H1 (cell line): Measurements from ENCODE around the gene LINC00632. TPM values are rescaled to one million over a fixed set of nuclear protein-coding genes. Genes with fewer than 3 reads are reported as not detected.

ENCODE experiments used
- CTCF ChIA-PET: fragments of 300-600 bp; sonication (Branson Sonifier 250); formaldehyde crosslinking; loops from one replicate; lab custom pipeline; 2021; ENCODE audit not compliant: partially characterized antibody; lab: Charles Lee
- POLR2A ChIA-PET: fragments of 300-600 bp; sonication (Branson Sonifier 250); formaldehyde crosslinking; loops from one replicate; lab custom pipeline; 2021; ENCODE audit warnings: inconsistent platforms; ENCODE audit not compliant: partially characterized antibody; lab: Charles Lee
- DNase-seq, 2 experiments: peaks; one replicate each; pipeline versions ENCODE4 v3.0.0 to v3.0.0-alpha.2; 2010 to 2022; ENCODE audit warnings: low spot score in 2 of 2, low read depth in 1 of 2, mixed read lengths in 1 of 2
- FAIRE-seq: peaks from 2 replicates; lab custom pipeline; 2011; peaks lifted over from hg19 to GRCh38; lab: Jason Lieb, UNC
- H2AFZ ChIP-seq: 2 replicates; pipeline ENCODE4 v1.8.1; 2012; ENCODE audit warnings: low read length, inconsistent platforms
- H2AK5ac ChIP-seq: 2 replicates; pipeline ENCODE4 v1.6.1; 2013; ENCODE audit warnings: low read depth, low read length
- H2BK120ac ChIP-seq: replicated peaks from 2 replicates; pipeline ENCODE3; 2013; ENCODE audit warnings: low read depth, low read length, inconsistent platforms
- H2BK12ac ChIP-seq: 2 replicates; pipeline ENCODE4 v1.6.1; 2013; ENCODE audit warnings: low read depth, low read length
- H2BK15ac ChIP-seq: 2 replicates; pipeline ENCODE4 v1.6.1; 2013; ENCODE audit warnings: low read length
- H2BK20ac ChIP-seq: 2 replicates; pipeline ENCODE4 v1.6.1; 2013; ENCODE audit warnings: low read length
- H2BK5ac ChIP-seq: 2 replicates; pipeline ENCODE4 v1.6.1; 2013; ENCODE audit warnings: low read depth, low read length
- H3K14ac ChIP-seq: 2 replicates; pipeline ENCODE4 v1.6.1; 2013; ENCODE audit warnings: inconsistent platforms; ENCODE audit not compliant: insufficient read length
- H3K18ac ChIP-seq: 2 replicates; pipeline ENCODE4 v1.6.1; 2013; ENCODE audit warnings: low read length; ENCODE audit errors: extremely low read depth
- H3K23ac ChIP-seq: 2 replicates; pipeline ENCODE4 v1.6.1; 2013; ENCODE audit warnings: inconsistent platforms; ENCODE audit not compliant: insufficient read length
- H3K23me2 ChIP-seq: 2 replicates; pipeline ENCODE4 v1.6.1; 2013; ENCODE audit warnings: low read depth, low read length
- H3K27ac ChIP-seq: 2 replicates; pipeline ENCODE4 v1.6.1; 2011; ENCODE audit warnings: low read depth, low read length, inconsistent platforms
- H3K27me3 ChIP-seq, 4 experiments: replicated peaks in 1 of 4; 1 replicate in 1 of 4; 2 replicates in 3 of 4; pipeline versions ENCODE4 v1.6.1 to v1.8.1; 2011 to 2013; ENCODE audit warnings: low read length in 3 of 4, mild to moderate bottlenecking in 3 of 4, inconsistent platforms in 2 of 4, mixed read lengths in 2 of 4, moderate library complexity in 1 of 4; ENCODE audit not compliant: control insufficient read depth in 3 of 4, insufficient read depth in 3 of 4; ENCODE audit errors: extremely low read depth in 1 of 4
- H3K36me3 ChIP-seq, 4 experiments: 2 replicates each; pipeline versions ENCODE4 v1.6.1 to v1.8.1; 2011 to 2013; ENCODE audit warnings: mild to moderate bottlenecking in 4 of 4, low read length in 3 of 4, moderate library complexity in 2 of 4, control low read depth in 1 of 4, inconsistent platforms in 1 of 4; ENCODE audit not compliant: insufficient read depth in 4 of 4, control insufficient read depth in 2 of 4
- H3K4ac ChIP-seq: replicated peaks from 2 replicates; pipeline ENCODE3; 2013; ENCODE audit warnings: low read length, low read depth, mixed read lengths, inconsistent platforms; ENCODE audit not compliant: insufficient read length
- H3K4me1 ChIP-seq, 4 experiments: replicated peaks in 1 of 4; 1 replicate in 1 of 4; 2 replicates in 3 of 4; pipeline versions ENCODE4 v1.6.1 to v1.8.1; 2011 to 2013; ENCODE audit warnings: low read length in 3 of 4, inconsistent platforms in 2 of 4, mixed read lengths in 1 of 4; ENCODE audit not compliant: insufficient read depth in 4 of 4, control insufficient read depth in 3 of 4
- H3K4me2 ChIP-seq, 2 experiments: 2 replicates each; pipeline versions ENCODE4 v1.6.1 to v1.8.1; 2011 to 2013; ENCODE audit warnings: low read depth in 2 of 2, low read length in 2 of 2, control low read depth in 1 of 2, inconsistent platforms in 1 of 2, mild to moderate bottlenecking in 1 of 2; ENCODE audit not compliant: insufficient read depth in 1 of 2
- H3K4me3 ChIP-seq, 4 experiments: fragments of 200-600, 300-600 bp in 1 of 4; sonication (generic), shearing (Covaris generic), sonication (Bioruptor Twin) in 1 of 4; 2 replicates each; pipeline versions ENCODE4 v1.5.1 to v1.8.1; 2011 to 2016; ENCODE audit warnings: low read length in 4 of 4, low read depth in 3 of 4, control low read depth in 2 of 4, inconsistent platforms in 2 of 4, mild to moderate bottlenecking in 2 of 4, mixed read lengths in 1 of 4, moderate library complexity in 1 of 4; ENCODE audit not compliant: insufficient read depth in 2 of 4; ENCODE audit errors: extremely low read depth in 1 of 4
- H3K56ac ChIP-seq: replicated peaks from 2 replicates; pipeline ENCODE3; 2013; ENCODE audit warnings: low read depth, mild to moderate bottlenecking, mixed read lengths, low read length, inconsistent platforms; ENCODE audit not compliant: insufficient read length
- H3K79me1 ChIP-seq: 2 replicates; pipeline ENCODE4 v1.6.1; 2013; ENCODE audit warnings: low read depth, low read length, control low read depth
- H3K79me2 ChIP-seq, 2 experiments: 2 replicates each; pipeline versions ENCODE4 v1.6.1 to v1.8.1; 2012 to 2013; ENCODE audit warnings: low read length in 2 of 2, mild to moderate bottlenecking in 2 of 2, inconsistent platforms in 1 of 2; ENCODE audit not compliant: insufficient read depth in 2 of 2, control insufficient read depth in 1 of 2
- H3K9ac ChIP-seq, 4 experiments: replicated peaks in 1 of 4; 1 replicate in 1 of 4; 2 replicates in 3 of 4; pipeline versions ENCODE4 v1.6.1 to v1.8.1; 2011 to 2013; ENCODE audit warnings: low read depth in 3 of 4, low read length in 3 of 4, control low read depth in 2 of 4, mild to moderate bottlenecking in 2 of 4, moderate library complexity in 2 of 4, inconsistent platforms in 1 of 4; ENCODE audit errors: extremely low read depth in 1 of 4
- H3K9me3 ChIP-seq, 2 experiments: 2 replicates each; pipeline versions ENCODE4 v1.6.1 to v1.8.1; 2012 to 2013; ENCODE audit warnings: mild to moderate bottlenecking in 2 of 2, moderate library complexity in 2 of 2, control low read depth in 1 of 2, inconsistent platforms in 1 of 2, low read depth in 1 of 2, low read length in 1 of 2, mixed read lengths in 1 of 2; ENCODE audit not compliant: insufficient read depth in 2 of 2
- H4K20me1 ChIP-seq, 2 experiments: replicated peaks in 1 of 2; 2 replicates each; pipeline versions ENCODE3 to v1.8.1; 2011 to 2013; ENCODE audit warnings: inconsistent platforms in 2 of 2, low read length in 2 of 2, mild to moderate bottlenecking in 1 of 2; ENCODE audit not compliant: insufficient read depth in 2 of 2, control insufficient read depth in 1 of 2
- H4K5ac ChIP-seq: 2 replicates; pipeline ENCODE4 v1.6.1; 2013; ENCODE audit warnings: low read length, low read depth, mixed read lengths, inconsistent platforms; ENCODE audit not compliant: insufficient read length
- H4K8ac ChIP-seq: 2 replicates; pipeline ENCODE4 v1.8.0; 2013; ENCODE audit warnings: mild to moderate bottlenecking, moderate library complexity, low read length, inconsistent platforms; ENCODE audit not compliant: insufficient read depth; ENCODE audit errors: extremely low read depth
- H4K91ac ChIP-seq: replicated peaks from 2 replicates; pipeline ENCODE3; 2013; ENCODE audit warnings: low read length, mixed read lengths, inconsistent platforms; ENCODE audit not compliant: insufficient read length
- ASH2L ChIP-seq: fragments of 200-600, 300-600 bp; sonication (generic); IDR thresholded peaks from one replicate; pipeline ENCODE4 v1.7.1; 2017; ENCODE audit warnings: low read length
- CTCF ChIP-seq, 3 experiments: IDR thresholded peaks; 1 replicate in 2 of 3; 2 replicates in 1 of 3; pipeline versions ENCODE4 v1.5.1 to v1.6.1; 2011; ENCODE audit warnings: low read length in 3 of 3, mild to moderate bottlenecking in 3 of 3, inconsistent platforms in 2 of 3, low read depth in 1 of 3, moderate library complexity in 1 of 3; ENCODE audit not compliant: insufficient read depth in 1 of 3; ENCODE audit errors: control extremely low read depth in 1 of 3
- EGR1 ChIP-seq: IDR thresholded peaks from 2 replicates; pipeline ENCODE4 v1.6.1; 2011; ENCODE audit warnings: low read depth, low read length, borderline replicate concordance
- EP300 ChIP-seq, 2 experiments: IDR thresholded peaks; 1 replicate in 1 of 2; 2 replicates in 1 of 2; pipeline ENCODE4 v1.6.1; 2011 to 2012; ENCODE audit warnings: low read depth in 2 of 2, low read length in 2 of 2, mild to moderate bottlenecking in 2 of 2, borderline replicate concordance in 1 of 2, inconsistent platforms in 1 of 2, moderate library complexity in 1 of 2
- GTF2F1 ChIP-seq: IDR thresholded peaks from 2 replicates; pipeline ENCODE4 v1.6.1; 2012; ENCODE audit warnings: low read depth, low read length, improper control_type of control experiment, borderline replicate concordance
- KDM1A ChIP-seq: fragments of 200-600, 300-600 bp; sonication (generic); IDR thresholded peaks from 2 replicates; pipeline ENCODE4 v1.7.1; 2016; ENCODE audit warnings: mild to moderate bottlenecking, low read length, borderline replicate concordance
- KDM4A ChIP-seq: IDR thresholded peaks from one replicate; pipeline ENCODE4 v1.7.1; 2012; ENCODE audit warnings: low read depth, mild to moderate bottlenecking, moderate library complexity, low read length, inconsistent platforms; ENCODE audit not compliant: severe bottlenecking
- RAD21 ChIP-seq, 2 experiments: IDR thresholded peaks in 1 of 2; conservative IDR thresholded peaks in 1 of 2; 2 replicates each; pipeline ENCODE4 v1.6.1; 2011; ENCODE audit warnings: low read depth in 2 of 2, low read length in 2 of 2, improper control_type of control experiment in 1 of 2, inconsistent platforms in 1 of 2, mild to moderate bottlenecking in 1 of 2, moderate library complexity in 1 of 2
- SP2 ChIP-seq: IDR thresholded peaks from 2 replicates; pipeline ENCODE4 v1.6.1; 2012; ENCODE audit warnings: mild to moderate bottlenecking, low read length, inconsistent platforms
- WGBS, 2 experiments: shearing (Covaris generic) in 1 of 2; methylation state at CpG; one replicate each; pipeline versions ENCODE4 v1.1.6 to v1.1.7; 2013 to 2015; ENCODE audit warnings: low lambda C conversion rate in 2 of 2, mixed read lengths in 2 of 2, inconsistent platforms in 1 of 2, low coverage in 1 of 2, missing lambda C conversion rate in 1 of 2; ENCODE audit not compliant: insufficient replicate concordance in 2 of 2, insufficient coverage in 1 of 2, insufficient read length in 1 of 2; ENCODE audit errors: extremely low coverage in 1 of 2, missing lambda C conversion rate in 1 of 2; 5-methylcytosine and 5-hydroxymethylcytosine counted together
- polyA plus RNA-seq, 7 experiments: library from polyadenylated mRNA; depleted of rRNA in 3 of 7; stranded (reverse) in 5 of 7; unstranded in 2 of 7; fragments of >200 nt in 5 of 7; fragments of 200-250 nt in 2 of 7; gene quantifications; 1 replicate in 5 of 7; 2 replicates in 1 of 7; 4 replicates in 1 of 7; pipeline versions ENCODE4 v1.2.1 to v1.2.3, GENCODE V29; 2011 to 2013; ENCODE audit warnings: missing spikeins in 2 of 7, mixed read lengths in 2 of 7
- total RNA-seq: library from RNA; stranded (reverse); fragmentation: NEBNext Ultra II Directional; extraction: Animal tissue kit (Norgen Biotek cat#: 25700); gene quantifications from 2 replicates; pipeline ENCODE4 v1.2.1, GENCODE V29; 2021

LINC00632 gene
- total and polyA plus RNA-seq, 2 of the 8 experiments (the other 6 are each of a cell fraction or from before 2014, with no cell fraction given): 24.5 to 85.1 TPM

- Histone ChIP-seq H2BK15ac (no peak overlapping the region), H3K4ac (no peak overlapping the region), H3K79me2 (no peaks in the 10 kb centered on the region; a peak in 2 of 4 replicates), H2AFZ (no peak overlapping the region), H3K56ac (no peak overlapping the region), H3K4me3 (peak overlapping the region; percentile 26 to 79 (median 55); a peak in 7 of 8 replicates), H3K36me3 (no peaks in the 10 kb centered on the region), H2AK5ac (no peak overlapping the region), H3K27ac (no peak overlapping the region), H3K23me2 (no peaks in the 10 kb centered on the region; the same call in 1 of the 2 replicates), H4K8ac (no peak overlapping the region), H2BK5ac (no peak overlapping the region), H3K4me1 (peaks cover 0 to 2% (median 0%) of the 10 kb centered on the region in 4 experiments; a peak in 1 of 7 replicates), H3K9me3 (no peaks in the 10 kb centered on the region), H3K27me3 (peaks cover 0 to 9% (median 2%) of the 10 kb centered on the region in 4 experiments; a peak in 3 of 7 replicates), H2BK20ac (no peak overlapping the region), H3K79me1 (no peaks in the 10 kb centered on the region), H3K23ac (no peak overlapping the region), H3K4me2 (peak overlapping the region; percentile 72 to 74), H3K14ac (no peak overlapping the region), H4K20me1 (no peaks in the 10 kb centered on the region), H2BK12ac (no peak overlapping the region), H3K9ac (peak overlapping the region in 1 of 4 experiments; percentile 22; a peak in 1 of 7 replicates), H3K18ac (no peak overlapping the region), H4K5ac (no peak overlapping the region), H2BK120ac (no peak overlapping the region), H4K91ac (no peak overlapping the region)
- DNase-seq: peak in 1 of 2 experiments; percentile 53
- whole genome bisulfite sequencing, 2 experiments: 13% methylated on average over 8 of the region's 8 CpGs; no CpG with 5 or more reads in 1 of the 2 experiments
- ChIA-PET CTCF (interaction anchor here (0.6 to 3.3 kb wide), 4 partner anchors 14 to 567 kb away, joined by 3 to 17 read pairs (median 5); no protein-coding TSS in a partner anchor), POLR2A (no interaction called here)
- TF ChIP-seq EGR1 (no peak), KDM1A (no peak), RAD21 (IDR thresholded peaks at IDR 0.05 in 1 of 2, conservative IDR thresholded peaks at IDR 0.05 in 1 of 2; ENCODE audit: low read depth in 2 of 2, low read length in 2 of 2) (peak; percentile 74 to 76), GTF2F1 (no peak), CTCF (IDR thresholded peaks at IDR 0.05; ENCODE audit: control extremely low read depth in 1 of 3, insufficient read depth in 1 of 3, low read depth in 1 of 3, low read length in 3 of 3) (peak; percentile 49 to 56 (median 50)), EP300 (IDR thresholded peaks at IDR 0.05; ENCODE audit: borderline replicate concordance in 1 of 2, low read depth in 2 of 2, low read length in 2 of 2) (no peak), KDM4A (no peak), SP2 (no peak), ASH2L (no peak)
- peak; percentile 66 for FAIRE-seq
Observed at GRCh38 chrX:140766024-140766611, 56.6 kb downstream of the LINC00632 start.
